ENCODE data around the gene TEKTIP1. TPM values are rescaled to one million over a fixed set of nuclear protein-coding genes. Genes with fewer than 3 reads are reported as not detected.

TEKTIP1 gene
- total and polyA plus RNA-seq, 2 of the 4 experiments (the other 2 are of a cell fraction): not detected

DNA sequence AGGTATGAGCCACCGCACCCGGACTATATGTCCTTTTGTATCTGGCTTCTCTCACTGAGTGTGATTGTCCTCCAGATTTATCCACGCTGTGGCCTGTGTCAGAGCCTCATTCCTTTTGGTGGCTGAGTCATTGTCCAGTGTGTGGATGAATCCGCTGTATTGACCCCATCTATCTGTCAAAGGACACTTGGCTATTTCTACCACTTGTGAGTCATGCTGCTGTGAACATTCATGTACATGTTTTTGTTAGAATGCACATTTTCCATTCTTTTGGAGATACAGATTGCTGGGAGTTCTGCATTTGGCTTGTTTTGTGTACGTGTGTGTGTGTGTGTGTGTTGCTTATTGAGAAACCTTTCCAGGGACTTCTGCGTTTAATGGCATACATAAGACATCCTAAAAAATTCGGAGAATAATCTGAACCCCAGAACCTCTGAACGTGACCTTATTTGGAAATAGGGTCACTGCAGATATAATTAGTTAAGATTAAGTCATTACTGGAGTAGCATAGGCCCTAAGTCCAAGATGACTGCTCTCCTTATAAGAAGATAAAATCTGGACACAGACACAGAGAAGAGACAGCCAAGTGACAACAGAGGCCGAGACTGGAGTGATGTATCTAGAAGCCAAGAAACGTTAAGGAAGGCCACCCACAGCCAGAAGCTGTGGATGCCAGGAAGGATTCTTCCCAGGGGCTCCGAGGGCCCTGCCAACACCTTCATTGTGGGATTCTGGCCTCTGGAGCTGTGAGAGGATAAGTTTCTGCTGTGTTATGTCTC lies 41.4 kb downstream of the TEKTIP1 start:
- peak; percentile 94 for ATAC-seq (ENCODE audit: low read depth)
- Histone ChIP-seq H2AK9ac (replicated peaks; ENCODE audit: low read depth, low read length, poor library complexity) (peak overlapping the region; percentile 66), H2AFZ (replicated peaks; ENCODE audit: low read length, poor library complexity) (peak overlapping the region; percentile 77), H3K27ac (ENCODE audit: insufficient read depth, low read length) (peak overlapping the region; percentile 70), H2BK20ac (ENCODE audit: low read depth, low read length) (peak overlapping the region; percentile 89), H3K4ac (ENCODE audit: low read depth, low read length) (peak overlapping the region; percentile 80), H3K4me1 (ENCODE audit: control insufficient read depth, insufficient read depth, low read length) (peaks cover 5% of the 10 kb centered on the region), H2BK120ac (ENCODE audit: low read depth, low read length) (peak overlapping the region; percentile 71), H2BK15ac (ENCODE audit: low read depth, low read length) (peak overlapping the region; percentile 64; the same call in 1 of the 3 replicates), H3K18ac (ENCODE audit: low read depth, low read length) (peak overlapping the region; percentile 87), H3K4me2 (ENCODE audit: low read depth, low read length) (peak overlapping the region; percentile 48), H3K27me3 (ENCODE audit: control insufficient read depth, insufficient read depth, low read length) (peaks cover 3% of the 10 kb centered on the region), H3K14ac (replicated peaks; ENCODE audit: low read depth, low read length) (peak overlapping the region; percentile 67), H2AK5ac (ENCODE audit: low read depth, low read length) (peak overlapping the region; percentile 10), H4K20me1 (ENCODE audit: insufficient read depth, low read length) (peaks cover 5% of the 10 kb centered on the region; the same call in 1 of the 2 replicates), H4K5ac (ENCODE audit: low read depth, low read length) (peak overlapping the region; percentile 69), H3K4me3 (ENCODE audit: insufficient read depth, low read depth, low read length) (no peak overlapping the region), H2BK5ac (ENCODE audit: low read depth, low read length, poor library complexity, severe bottlenecking) (peak overlapping the region; percentile 78), H3K56ac (ENCODE audit: extremely low read depth, insufficient read depth, low read length) (no peak overlapping the region), H4K8ac (ENCODE audit: low read depth in 2 of 2, low read length in 2 of 2) (peak overlapping the region in 1 of 2 experiments; percentile 71; a peak in 1 of 4 replicates), H3K36me3 (ENCODE audit: control insufficient read depth, insufficient read depth, low read length) (peaks cover 9% of the 10 kb centered on the region; the same call in 1 of the 2 replicates), H3K23ac (ENCODE audit: low read depth, low read length) (peak overlapping the region; percentile 86; the same call in 1 of the 2 replicates), H3K9ac (ENCODE audit: low read depth, low read length) (peak overlapping the region; percentile 34), H3K79me1 (ENCODE audit: low read depth in 1 of 2, low read length in 2 of 2) (no peaks in the 10 kb centered on the region), H3K9me3 (ENCODE audit: control insufficient read depth, insufficient read depth, low read length) (no peaks in the 10 kb centered on the region), H4K91ac (ENCODE audit: insufficient read depth, low read depth, low read length) (peak overlapping the region; percentile 57), H3K9me1 (ENCODE audit: insufficient read depth, low read length) (peaks cover 9% of the 10 kb centered on the region; the same call in 1 of the 2 replicates)
- in situ Hi-C loops (cut with MboI; ENCODE audit: low sequenced_read_pairs) (no loop called here), intact Hi-C loops (cut with micrococcal nuclease) (no loop called here), dilution Hi-C loops (cut with HindIII; ENCODE audit: low sequenced_read_pairs, unreplicated experiment) (no loop called here)
- peak; percentile 98 for DNase-seq
- 31% methylated on average over 2 of the region's 11 CpGs; no CpG with 5 or more reads in 1 of the 2 experiments for WGBS, 2 experiments (ENCODE audit: extremely low coverage in 2 of 2, insufficient read length in 1 of 2)
- CTCF ChIA-PET: interaction anchor here (0.6 kb wide), 1 partner anchor 8 kb away, joined by 4 read pairs; no protein-coding TSS in a partner anchor
- POLR2A ChIA-PET (ENCODE audit: unreplicated experiment): no interaction called here
- BruUV-seq (replicated peaks): no TSS peak
- TF ChIP-seq RCOR1 (IDR thresholded peaks at IDR 0.05; ENCODE audit: insufficient replicate concordance, low read length) (peak; percentile 56), BHLHE40 (IDR thresholded peaks at IDR 0.05; ENCODE audit: low read depth, low read length) (peak; percentile 59; the same call in 1 of the 2 replicates), CEBPB (IDR thresholded peaks at IDR 0.05; ENCODE audit: low read depth, low read length) (peak; percentile 77; the same call in 1 of the 2 replicates), CHD1 (IDR thresholded peaks at IDR 0.05; ENCODE audit: low read depth, low read length) (no peak), SMC3 (IDR thresholded peaks at IDR 0.05; ENCODE audit: low read depth, low read length) (no peak), RAD21 (IDR thresholded peaks at IDR 0.05; ENCODE audit: low read length) (no peak), NFE2L2 (IDR thresholded peaks at IDR 0.05; ENCODE audit: low read depth, low read length) (peak; percentile 76), FOS (IDR thresholded peaks at IDR 0.05; ENCODE audit: low read depth, low read length) (peak; percentile 98), MAFK (IDR thresholded peaks at IDR 0.05; ENCODE audit: low read depth, low read length) (peak; percentile 42; the same call in 1 of the 2 replicates), POLR2A (IDR thresholded peaks at IDR 0.05; ENCODE audit: low read depth, low read length) (no peak), RFX5 (IDR thresholded peaks at IDR 0.05; ENCODE audit: low read depth, low read length) (no peak), MAZ (IDR thresholded peaks at IDR 0.05; ENCODE audit: borderline replicate concordance, low read depth, low read length) (no peak)
- TF ChIP-seq, protein P1, sequence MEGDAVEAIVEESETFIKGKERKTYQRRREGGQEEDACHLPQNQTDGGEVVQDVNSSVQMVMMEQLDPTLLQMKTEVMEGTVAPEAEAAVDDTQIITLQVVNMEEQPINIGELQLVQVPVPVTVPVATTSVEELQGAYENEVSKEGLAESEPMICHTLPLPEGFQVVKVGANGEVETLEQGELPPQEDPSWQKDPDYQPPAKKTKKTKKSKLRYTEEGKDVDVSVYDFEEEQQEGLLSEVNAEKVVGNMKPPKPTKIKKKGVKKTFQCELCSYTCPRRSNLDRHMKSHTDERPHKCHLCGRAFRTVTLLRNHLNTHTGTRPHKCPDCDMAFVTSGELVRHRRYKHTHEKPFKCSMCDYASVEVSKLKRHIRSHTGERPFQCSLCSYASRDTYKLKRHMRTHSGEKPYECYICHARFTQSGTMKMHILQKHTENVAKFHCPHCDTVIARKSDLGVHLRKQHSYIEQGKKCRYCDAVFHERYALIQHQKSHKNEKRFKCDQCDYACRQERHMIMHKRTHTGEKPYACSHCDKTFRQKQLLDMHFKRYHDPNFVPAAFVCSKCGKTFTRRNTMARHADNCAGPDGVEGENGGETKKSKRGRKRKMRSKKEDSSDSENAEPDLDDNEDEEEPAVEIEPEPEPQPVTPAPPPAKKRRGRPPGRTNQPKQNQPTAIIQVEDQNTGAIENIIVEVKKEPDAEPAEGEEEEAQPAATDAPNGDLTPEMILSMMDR (conservative IDR thresholded peaks at IDR 0.05; ENCODE audit: low read depth, low read length): no peak
- TF ChIP-seq, protein P2, sequence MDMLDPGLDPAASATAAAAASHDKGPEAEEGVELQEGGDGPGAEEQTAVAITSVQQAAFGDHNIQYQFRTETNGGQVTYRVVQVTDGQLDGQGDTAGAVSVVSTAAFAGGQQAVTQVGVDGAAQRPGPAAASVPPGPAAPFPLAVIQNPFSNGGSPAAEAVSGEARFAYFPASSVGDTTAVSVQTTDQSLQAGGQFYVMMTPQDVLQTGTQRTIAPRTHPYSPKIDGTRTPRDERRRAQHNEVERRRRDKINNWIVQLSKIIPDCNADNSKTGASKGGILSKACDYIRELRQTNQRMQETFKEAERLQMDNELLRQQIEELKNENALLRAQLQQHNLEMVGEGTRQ (IDR thresholded peaks at IDR 0.05; ENCODE audit: low read depth, low read length): no peak

Data from IMR-90 (cell line).